NB4 (cell line): ENCODE results near the gene TFAP2C.

ENCODE experiments used
- DNase-seq: peaks from one replicate; pipeline ENCODE4 v3.0.0; 2010; ENCODE audit warnings: low read depth
- H3K4me3 ChIP-seq: one replicate; pipeline ENCODE4 v1.5.1; 2011; ENCODE audit warnings: mild to moderate bottlenecking, low read depth, low read length, moderate library complexity
- MYC ChIP-seq: IDR thresholded peaks from 2 replicates; pipeline ENCODE4 v1.6.1; 2011; ENCODE audit warnings: low read depth, low read length
- POLR2A ChIP-seq: IDR thresholded peaks from 2 replicates; pipeline ENCODE4 v1.6.1; 2011; ENCODE audit warnings: mild to moderate bottlenecking; ENCODE audit not compliant: insufficient read length; ENCODE audit errors: extremely low read depth
- TF ChIP-seq, protein P1 (sequence below): IDR thresholded peaks from 2 replicates; pipeline ENCODE4 v1.6.1; 2011; ENCODE audit warnings: low read depth, low read length
- TF ChIP-seq, protein P2 (sequence below): IDR thresholded peaks from one replicate; pipeline ENCODE4 v1.5.1; 2012; ENCODE audit warnings: low read depth, low read length

TFAP2C gene

DNA sequence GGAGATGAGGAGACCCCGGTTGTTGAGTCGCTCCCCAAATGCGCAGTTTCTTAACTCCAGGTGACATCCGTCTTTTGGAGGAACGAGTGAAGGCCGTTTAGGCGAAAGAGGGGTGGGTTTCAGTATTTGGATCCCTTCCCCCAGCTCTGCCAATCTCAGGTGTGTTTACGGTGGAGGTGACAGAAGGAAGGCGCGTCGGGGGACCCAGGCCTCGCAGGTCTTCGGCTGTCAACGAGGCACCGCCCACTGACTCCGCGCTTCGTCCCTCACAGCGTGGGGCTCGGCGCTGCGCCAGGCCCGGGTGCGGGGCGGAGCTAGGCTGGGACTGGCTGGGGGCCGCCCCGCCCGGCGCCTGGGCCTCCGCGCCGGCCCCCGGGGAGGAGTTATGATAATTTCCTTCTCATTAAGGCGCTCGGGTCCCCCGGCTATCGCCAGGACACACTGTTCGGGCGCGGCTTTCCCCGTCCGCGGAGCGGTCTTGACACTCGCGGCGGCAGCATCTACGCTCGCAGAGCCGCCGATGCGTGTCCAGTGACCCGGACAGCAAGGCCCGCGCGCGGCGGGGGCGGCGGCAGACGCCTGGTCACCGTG is at the start of gene TFAP2C:
TFAP2C (plus strand) TSS at position 434 of the 591 bp plus-strand sequence. CDS start 239 bp downstream, outside the sequence.
- no peak for TF ChIP-seq POLR2A
- TF ChIP-seq, protein P1, sequence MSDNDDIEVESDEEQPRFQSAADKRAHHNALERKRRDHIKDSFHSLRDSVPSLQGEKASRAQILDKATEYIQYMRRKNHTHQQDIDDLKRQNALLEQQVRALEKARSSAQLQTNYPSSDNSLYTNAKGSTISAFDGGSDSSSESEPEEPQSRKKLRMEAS = 0 out of 2 replicates have a peak, but pooled peaks have one; percentile 18
- peak within 1 kb of the TSS; percentile 63 for H3K4me3 ChIP-seq
- DNase-seq = peak; percentile 88

DNA sequence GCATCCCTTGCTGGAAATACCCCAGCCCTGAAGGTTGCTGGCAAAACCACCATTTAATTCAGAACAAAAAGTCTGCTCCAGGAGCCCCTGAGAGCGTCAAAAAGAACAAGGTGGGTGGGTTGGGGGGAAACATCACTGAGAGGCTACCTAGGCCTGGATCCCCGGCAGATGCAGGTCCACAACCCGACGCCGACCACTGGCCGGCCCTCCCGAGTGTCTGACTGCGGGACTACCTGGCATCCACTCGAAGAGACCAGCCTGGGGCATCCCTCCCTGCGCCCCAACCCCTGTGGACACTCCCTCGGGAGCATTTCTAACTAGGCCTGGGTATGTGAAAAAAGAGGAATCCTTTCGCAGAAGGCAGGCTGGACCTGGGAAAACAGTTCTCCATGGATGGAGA is 48.9 kb upstream of the TFAP2C start:
- DNase-seq = no peak
- TF ChIP-seq MYC (no peak), POLR2A (no peak)
- TF ChIP-seq, protein P2, sequence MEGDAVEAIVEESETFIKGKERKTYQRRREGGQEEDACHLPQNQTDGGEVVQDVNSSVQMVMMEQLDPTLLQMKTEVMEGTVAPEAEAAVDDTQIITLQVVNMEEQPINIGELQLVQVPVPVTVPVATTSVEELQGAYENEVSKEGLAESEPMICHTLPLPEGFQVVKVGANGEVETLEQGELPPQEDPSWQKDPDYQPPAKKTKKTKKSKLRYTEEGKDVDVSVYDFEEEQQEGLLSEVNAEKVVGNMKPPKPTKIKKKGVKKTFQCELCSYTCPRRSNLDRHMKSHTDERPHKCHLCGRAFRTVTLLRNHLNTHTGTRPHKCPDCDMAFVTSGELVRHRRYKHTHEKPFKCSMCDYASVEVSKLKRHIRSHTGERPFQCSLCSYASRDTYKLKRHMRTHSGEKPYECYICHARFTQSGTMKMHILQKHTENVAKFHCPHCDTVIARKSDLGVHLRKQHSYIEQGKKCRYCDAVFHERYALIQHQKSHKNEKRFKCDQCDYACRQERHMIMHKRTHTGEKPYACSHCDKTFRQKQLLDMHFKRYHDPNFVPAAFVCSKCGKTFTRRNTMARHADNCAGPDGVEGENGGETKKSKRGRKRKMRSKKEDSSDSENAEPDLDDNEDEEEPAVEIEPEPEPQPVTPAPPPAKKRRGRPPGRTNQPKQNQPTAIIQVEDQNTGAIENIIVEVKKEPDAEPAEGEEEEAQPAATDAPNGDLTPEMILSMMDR = no peak
- TF ChIP-seq, protein P1 = no peak
- H3K4me3 ChIP-seq = no peak overlapping the region

DNA sequence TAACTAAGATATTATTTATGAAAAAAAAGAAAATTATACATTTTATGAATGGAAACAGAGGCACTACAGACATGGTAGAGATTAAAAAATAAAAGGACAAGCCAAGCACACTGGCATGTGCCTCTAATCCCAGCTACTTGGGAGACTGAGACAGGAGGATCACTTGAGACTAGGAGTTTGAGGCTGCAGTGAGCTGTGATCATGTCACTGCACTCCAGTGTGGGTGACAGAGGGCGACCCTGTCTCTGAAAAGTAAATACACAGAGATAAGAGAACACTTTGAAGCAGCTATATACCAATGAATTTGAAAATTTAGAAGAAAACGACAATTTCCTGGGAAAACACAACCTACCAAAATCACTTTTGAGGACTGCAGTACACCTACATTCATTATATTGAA is 47.4 kb upstream of the TFAP2C start:
- no peak for DNase-seq
- no peak overlapping the region for H3K4me3 ChIP-seq
- TF ChIP-seq MYC (no peak), POLR2A (no peak)
- TF ChIP-seq, protein P2 = no peak
- TF ChIP-seq, protein P1 = no peak

DNA sequence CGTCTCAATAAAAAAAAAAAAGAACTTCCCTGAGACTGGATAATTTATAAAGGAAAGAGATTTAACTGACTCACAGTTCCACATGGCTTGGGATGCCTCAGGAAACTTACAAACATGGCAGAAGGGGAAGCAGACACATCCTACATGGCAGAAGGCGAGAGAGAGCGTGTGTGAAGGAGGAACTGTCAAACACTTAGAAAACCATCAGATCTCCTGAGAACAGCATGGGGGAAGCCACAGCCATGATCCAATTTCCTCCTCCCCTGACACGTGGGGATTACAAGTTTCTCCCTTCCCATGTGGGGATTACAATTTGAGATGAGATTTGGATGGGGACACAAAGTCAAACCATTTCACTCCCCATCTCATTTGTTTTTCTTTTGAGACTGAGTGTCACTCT is 46.6 kb upstream of the TFAP2C start:
- no peak overlapping the region for H3K4me3 ChIP-seq
- DNase-seq = peak; percentile 82
- TF ChIP-seq, protein P1 = peak; percentile 74; the same call in 1 of the 2 replicates
- TF ChIP-seq MYC = no peak
- TF ChIP-seq, protein P2 = no peak
- no peak for TF ChIP-seq POLR2A

DNA sequence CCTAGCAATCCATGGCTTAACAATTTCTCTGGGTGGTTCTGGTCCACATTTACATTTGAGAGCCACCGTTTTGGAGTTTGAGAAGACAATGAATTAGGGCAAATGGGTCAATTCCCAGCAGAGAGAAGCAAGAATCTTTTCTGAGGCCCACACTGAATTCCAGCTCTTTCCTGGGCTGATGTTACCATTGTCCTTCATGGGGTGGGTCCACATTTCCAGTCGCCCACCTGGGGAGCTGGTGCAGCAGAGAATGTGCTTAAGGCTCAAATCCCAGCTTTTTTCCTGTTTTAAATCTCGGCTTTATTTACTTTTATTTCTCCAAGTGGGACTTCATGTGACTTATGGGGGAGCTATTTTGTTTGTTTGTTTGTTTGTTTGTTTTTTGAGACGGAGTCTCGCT is 44.2 kb upstream of the TFAP2C start:
- no peak overlapping the region for H3K4me3 ChIP-seq
- DNase-seq = no peak
- TF ChIP-seq MYC (no peak), POLR2A (no peak)
- TF ChIP-seq, protein P2 = no peak
- TF ChIP-seq, protein P1 = no peak

DNA sequence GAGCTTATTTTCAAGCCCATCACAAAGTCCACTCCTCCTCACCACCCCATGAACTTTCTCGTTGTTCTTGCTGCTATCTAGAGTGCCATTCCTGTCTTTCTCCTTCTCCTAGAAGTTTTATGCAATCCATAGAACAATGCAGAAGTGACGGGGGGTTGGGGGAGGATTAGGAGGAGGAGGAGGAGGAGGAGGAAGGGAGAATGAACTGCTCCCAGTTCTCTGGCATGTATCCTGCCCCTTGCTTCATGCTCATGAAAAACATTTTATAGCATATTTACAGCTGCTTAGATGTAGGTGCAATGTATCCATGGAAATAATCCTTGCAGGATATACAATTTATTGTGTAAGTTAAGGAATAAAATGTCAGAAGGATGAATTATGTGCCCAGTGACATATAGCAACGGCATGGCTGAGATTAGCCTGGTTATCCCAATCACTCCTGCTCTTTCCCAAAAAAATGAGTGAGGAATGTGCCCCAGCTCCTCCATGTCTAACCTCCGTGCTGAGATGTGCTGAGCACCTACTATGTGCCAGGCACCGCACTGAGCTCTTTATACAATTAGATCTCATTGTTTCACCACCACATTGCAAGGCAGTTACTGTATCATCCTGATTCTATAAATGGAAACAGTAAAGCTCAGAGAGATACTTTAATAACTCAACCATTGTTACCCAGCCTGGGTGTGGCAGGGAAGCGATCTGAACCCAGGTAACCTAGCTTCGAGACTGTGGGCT is 41.6 kb upstream of the TFAP2C start:
- DNase-seq = no peak
- TF ChIP-seq, protein P1 = no peak
- TF ChIP-seq POLR2A (no peak), MYC (no peak)
- TF ChIP-seq, protein P2 = no peak
- H3K4me3 ChIP-seq = no peak overlapping the region
